Measurements from ENCODE around the gene HCRTR2. TPM values are rescaled to one million over a fixed set of nuclear protein-coding genes. Genes with fewer than 3 reads are reported as not detected.
"Not testable (repeated sequence)": the region's sequence is repeated elsewhere in the genome, so short reads cannot be mapped to it uniquely, and the experiment has no call there.

Gene HCRTR2
- total RNA-seq, 2 experiments from 2014 or later: not detected

DNA sequence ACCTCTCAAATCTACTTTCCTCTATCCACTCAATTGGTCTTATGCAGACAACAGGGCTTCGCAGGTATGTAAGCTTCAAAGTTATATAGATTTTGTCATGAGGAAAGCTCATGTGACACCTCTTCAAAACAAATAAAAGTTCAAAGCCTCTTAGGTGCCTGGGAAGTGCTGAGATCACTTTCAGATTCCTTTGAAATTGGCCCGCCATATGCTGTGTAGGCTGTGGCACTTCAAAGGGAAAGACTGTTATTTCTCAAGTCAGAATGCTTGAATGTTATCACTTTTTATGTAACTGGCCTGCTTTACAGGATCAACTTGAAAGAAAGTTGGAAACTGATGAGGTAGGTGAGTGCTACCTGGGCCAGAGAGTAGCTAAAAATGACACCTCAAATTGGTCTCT lies 85.9 kb downstream of the HCRTR2 start:
- no peak for ATAC-seq
- no peaks in the 10 kb centered on the region for H3K36me3 Mint-ChIP-seq
- CTCF ChIA-PET: no interaction called here

DNA sequence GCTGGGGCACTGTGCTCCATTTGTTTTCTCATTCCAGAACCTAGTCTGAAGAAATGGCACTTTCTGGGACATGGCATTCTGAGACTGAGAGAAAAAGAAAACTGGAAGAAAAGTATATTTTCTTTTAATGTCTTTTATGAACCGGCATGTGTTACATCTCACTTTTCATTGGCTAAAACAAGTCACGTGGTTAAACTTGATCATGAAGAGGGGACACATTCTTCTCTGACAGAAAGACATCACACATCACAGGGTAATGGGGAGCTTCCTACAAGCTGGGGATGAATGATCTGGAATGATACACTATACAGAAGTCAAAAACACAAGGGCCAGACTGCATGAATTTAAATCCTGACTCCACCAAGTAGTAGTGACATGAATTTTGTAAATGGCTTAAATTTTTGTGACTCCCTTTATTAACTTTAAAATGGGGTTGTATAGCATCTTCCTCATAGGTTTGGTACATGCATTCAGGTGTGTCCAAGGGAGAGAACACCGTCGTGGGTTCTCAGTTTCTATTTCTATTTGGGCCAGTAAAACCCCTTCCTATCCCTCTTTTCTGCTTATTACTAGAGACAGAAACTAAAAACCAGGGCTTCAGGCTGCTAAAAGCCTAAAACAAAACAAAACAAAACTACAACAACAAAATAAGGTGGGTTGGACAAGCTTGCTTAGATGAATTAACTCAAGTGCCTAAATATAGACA lies 91.2 kb downstream of the HCRTR2 start:
- Mint-ChIP-seq H3K4me3 (no peak overlapping the region), H3K27ac (no peak overlapping the region), H3K36me3 (no peaks in the 10 kb centered on the region), H3K9me3 (ENCODE audit: low read depth) (peaks cover 2% of the 10 kb centered on the region), H3K27me3 (no peaks in the 10 kb centered on the region), H3K4me1 (no peaks in the 10 kb centered on the region)
- ATAC-seq (no peak), DNase-seq (no peak)
- CTCF ChIA-PET: no interaction called here

More for the DNA sequence above, 85.9 kb downstream of the HCRTR2 start:
- H3K27me3 Mint-ChIP-seq: no peaks in the 10 kb centered on the region
- no peaks in the 10 kb centered on the region for H3K4me1 Mint-ChIP-seq
- DNase-seq: no peak
- no peak overlapping the region for H3K27ac Mint-ChIP-seq
- H3K4me3 Mint-ChIP-seq: no peak overlapping the region
- H3K9me3 Mint-ChIP-seq (ENCODE audit: low read depth): peaks cover under 1% of the 10 kb centered on the region

DNA sequence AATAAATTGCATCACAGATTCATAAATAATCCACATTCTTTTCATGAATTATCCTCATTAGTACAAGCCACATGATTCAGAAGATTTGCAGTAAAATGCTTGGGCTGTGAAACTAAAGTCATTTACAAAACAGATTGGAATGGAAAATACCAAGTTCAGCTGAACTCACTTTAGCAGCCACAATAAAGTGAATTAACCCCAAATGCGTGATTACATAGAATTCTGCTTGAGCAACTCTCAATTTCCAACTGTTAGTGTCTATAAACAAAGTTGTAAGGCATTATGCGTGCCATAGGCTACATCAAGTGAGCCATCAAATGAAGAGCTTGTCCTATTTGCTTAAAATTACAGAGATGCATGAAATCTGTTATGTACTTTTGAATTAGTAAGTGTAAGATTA lies 92.6 kb downstream of the HCRTR2 start:
- H3K27ac Mint-ChIP-seq: no peak overlapping the region
- CTCF ChIA-PET: no interaction called here
- no peaks in the 10 kb centered on the region for H3K4me1 Mint-ChIP-seq
- ATAC-seq: no peak
- H3K27me3 Mint-ChIP-seq: no peaks in the 10 kb centered on the region
- H3K9me3 Mint-ChIP-seq (ENCODE audit: low read depth): peaks cover 2% of the 10 kb centered on the region
- DNase-seq: no peak
- H3K4me3 Mint-ChIP-seq: no peak overlapping the region
- H3K36me3 Mint-ChIP-seq: no peaks in the 10 kb centered on the region

DNA sequence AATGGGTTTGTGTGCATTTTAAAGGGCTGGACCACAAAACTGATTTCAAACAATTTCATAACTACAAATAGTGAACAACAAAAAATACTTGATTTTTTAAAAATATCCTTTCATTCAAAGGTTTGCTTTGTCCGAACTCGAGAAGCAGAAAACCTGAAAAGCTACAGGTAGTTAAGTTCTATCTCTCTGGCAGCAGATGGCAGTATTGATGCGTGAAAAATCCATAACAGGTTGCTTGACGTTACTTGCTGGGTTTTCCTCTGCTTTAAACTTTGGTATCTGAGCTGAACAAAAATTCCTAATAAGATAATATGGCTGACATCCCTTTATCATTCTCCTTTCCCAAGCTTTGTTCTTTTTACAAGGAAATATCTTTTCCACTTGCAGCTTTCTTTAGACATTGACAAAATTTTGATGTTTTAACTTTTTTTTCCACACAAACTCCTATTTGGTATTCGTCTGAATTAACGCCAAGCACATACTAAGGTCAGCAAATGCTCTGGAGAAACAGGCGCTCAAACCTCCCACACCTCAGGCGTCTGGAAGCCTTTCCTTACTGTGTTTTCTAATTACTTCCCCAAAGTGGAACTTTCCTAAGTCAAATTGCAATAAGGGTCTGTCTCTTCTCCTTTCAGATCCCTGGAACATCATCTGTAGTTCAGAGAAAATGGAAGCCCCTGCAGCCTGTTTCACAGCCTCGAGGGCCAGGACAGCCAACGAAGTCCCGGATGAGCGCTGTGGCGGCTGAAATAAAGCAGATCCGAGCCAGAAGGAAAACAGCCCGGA lies 102.6 kb downstream of the HCRTR2 start:
- H3K9me3 Mint-ChIP-seq (ENCODE audit: low read depth): no peaks in the 10 kb centered on the region
- H3K27me3 Mint-ChIP-seq: no peaks in the 10 kb centered on the region
- H3K36me3 Mint-ChIP-seq: no peaks in the 10 kb centered on the region
- H3K27ac Mint-ChIP-seq: no peak overlapping the region
- ATAC-seq (no peak), DNase-seq (no peak)
- H3K4me3 Mint-ChIP-seq: no peak overlapping the region
- CTCF ChIA-PET: no interaction called here
- H3K4me1 Mint-ChIP-seq: no peaks in the 10 kb centered on the region

DNA sequence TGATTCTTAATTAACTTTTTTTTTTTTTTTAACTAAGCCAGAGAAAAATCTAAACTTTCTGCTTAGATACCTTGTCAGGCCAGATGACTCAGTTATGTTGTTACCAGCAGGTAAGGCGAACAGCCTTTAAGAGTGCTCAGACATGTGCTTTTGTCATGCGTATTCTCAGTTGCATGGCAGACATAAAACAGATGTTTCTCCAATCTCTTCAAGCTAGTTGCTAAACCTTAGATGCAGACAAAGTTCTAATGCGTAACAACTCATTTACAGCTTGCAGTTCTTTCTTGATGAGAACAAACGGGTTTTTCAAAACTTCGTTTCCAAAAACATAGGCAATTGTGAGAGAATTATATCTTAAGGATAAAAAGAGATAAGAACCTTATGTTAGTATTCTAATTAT lies 103.3 kb downstream of the HCRTR2 start:
- Mint-ChIP-seq H3K27me3 (no peaks in the 10 kb centered on the region), H3K4me1 (no peaks in the 10 kb centered on the region), H3K4me3 (no peak overlapping the region), H3K27ac (no peak overlapping the region), H3K36me3 (no peaks in the 10 kb centered on the region), H3K9me3 (ENCODE audit: low read depth) (no peaks in the 10 kb centered on the region)
- CTCF ChIA-PET: no interaction called here
- ATAC-seq (no peak), DNase-seq (no peak)

DNA sequence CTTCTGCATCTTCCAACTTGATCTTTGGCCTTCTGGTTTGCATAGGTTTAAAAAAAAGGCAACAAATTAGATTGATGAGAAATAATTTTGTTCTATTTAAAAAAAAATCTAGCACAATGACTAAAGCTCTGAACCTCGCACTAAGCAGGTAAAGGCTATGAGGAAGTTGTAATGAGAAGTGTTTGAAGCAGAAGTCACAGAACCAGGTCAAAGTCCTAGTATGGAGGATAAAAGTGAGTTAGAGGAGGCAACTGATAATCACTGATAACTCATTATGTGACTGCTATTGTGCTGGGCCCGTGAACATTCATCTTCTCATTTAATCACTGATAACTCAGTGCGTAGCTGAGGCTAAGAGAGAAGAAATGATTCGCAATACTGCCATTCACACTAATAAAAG lies 106.9 kb downstream of the HCRTR2 start:
- H3K27ac Mint-ChIP-seq: no peak overlapping the region
- no peaks in the 10 kb centered on the region for H3K27me3 Mint-ChIP-seq
- H3K4me1 Mint-ChIP-seq: no peaks in the 10 kb centered on the region
- DNase-seq: no peak
- no peak for ATAC-seq
- no peaks in the 10 kb centered on the region for H3K36me3 Mint-ChIP-seq
- CTCF ChIA-PET: no interaction called here
- H3K4me3 Mint-ChIP-seq: no peak overlapping the region
- no peaks in the 10 kb centered on the region for H3K9me3 Mint-ChIP-seq (ENCODE audit: low read depth)

DNA sequence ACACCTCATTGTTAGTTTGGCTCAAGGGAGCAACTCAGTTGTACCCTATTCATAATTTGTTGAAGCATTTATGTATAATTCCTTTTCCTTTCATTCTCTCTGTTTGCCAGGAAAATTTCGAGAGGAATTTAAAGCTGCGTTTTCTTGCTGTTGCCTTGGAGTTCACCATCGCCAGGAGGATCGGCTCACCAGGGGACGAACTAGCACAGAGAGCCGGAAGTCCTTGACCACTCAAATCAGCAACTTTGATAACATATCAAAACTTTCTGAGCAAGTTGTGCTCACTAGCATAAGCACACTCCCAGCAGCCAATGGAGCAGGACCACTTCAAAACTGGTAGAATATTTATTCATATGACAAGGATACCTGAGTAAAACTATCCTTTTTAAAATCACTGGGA lies 107.8 kb downstream of the HCRTR2 start:
- no peak for DNase-seq
- H3K36me3 Mint-ChIP-seq: no peaks in the 10 kb centered on the region
- no peak for ATAC-seq
- CTCF ChIA-PET: no interaction called here
- H3K27me3 Mint-ChIP-seq: no peaks in the 10 kb centered on the region
- H3K27ac Mint-ChIP-seq: no peak overlapping the region
- no peak overlapping the region for H3K4me3 Mint-ChIP-seq
- H3K9me3 Mint-ChIP-seq (ENCODE audit: low read depth): peaks cover 1% of the 10 kb centered on the region
- H3K4me1 Mint-ChIP-seq: no peaks in the 10 kb centered on the region

DNA sequence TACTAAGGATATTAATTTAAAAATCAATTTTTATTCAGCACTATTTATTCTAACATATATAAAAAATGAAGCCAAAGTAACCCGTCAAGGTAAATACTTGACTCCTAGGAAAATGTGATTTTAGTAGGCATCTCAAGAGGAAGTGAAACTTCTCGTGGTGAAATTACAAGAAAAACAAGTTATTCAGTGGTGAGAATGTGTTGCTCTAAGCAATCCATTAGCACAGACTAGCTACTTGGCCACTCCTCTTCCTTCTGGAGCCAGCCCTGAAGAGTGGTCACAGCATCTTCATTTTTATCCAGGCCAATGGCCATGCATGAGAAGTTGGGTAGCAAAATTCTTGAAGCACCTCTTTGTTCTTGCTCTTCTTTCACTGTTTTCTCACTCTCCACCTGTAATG lies 112.5 kb downstream of the HCRTR2 start:
- no peak for ATAC-seq
- Mint-ChIP-seq H3K36me3 (no peaks in the 10 kb centered on the region), H3K4me1 (no peaks in the 10 kb centered on the region), H3K9me3 (ENCODE audit: low read depth) (peaks cover 5% of the 10 kb centered on the region), H3K4me3 (no peak overlapping the region), H3K27me3 (no peaks in the 10 kb centered on the region), H3K27ac (no peak overlapping the region)
- no peak for DNase-seq
- CTCF ChIA-PET: no interaction called here

DNA sequence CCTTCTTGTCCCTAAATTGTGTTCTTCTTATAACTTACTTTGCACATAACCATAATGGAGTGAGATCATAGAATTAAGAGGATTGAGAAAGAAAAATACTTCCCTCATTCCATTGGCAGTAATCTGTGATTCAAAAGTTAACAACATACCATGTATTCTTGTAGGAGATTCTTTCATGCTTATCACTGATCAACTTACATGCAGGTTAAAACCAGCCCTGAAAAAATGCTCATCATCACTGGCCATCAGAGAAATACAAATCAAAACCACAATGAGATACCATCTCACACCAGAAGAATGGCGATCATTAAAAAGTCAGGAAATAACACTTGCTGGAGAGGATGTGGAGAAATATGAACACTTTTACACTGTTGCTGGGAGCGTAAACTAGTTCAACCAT lies 116.4 kb downstream of the HCRTR2 start:
- ATAC-seq: no peak
- no peak for DNase-seq
- H3K4me1 Mint-ChIP-seq: no peaks in the 10 kb centered on the region
- CTCF ChIA-PET: no interaction called here
- no peak overlapping the region for H3K4me3 Mint-ChIP-seq
- peaks cover 5% of the 10 kb centered on the region for H3K9me3 Mint-ChIP-seq (ENCODE audit: low read depth)
- no peak overlapping the region for H3K27ac Mint-ChIP-seq
- H3K36me3 Mint-ChIP-seq: no peaks in the 10 kb centered on the region
- no peaks in the 10 kb centered on the region for H3K27me3 Mint-ChIP-seq

DNA sequence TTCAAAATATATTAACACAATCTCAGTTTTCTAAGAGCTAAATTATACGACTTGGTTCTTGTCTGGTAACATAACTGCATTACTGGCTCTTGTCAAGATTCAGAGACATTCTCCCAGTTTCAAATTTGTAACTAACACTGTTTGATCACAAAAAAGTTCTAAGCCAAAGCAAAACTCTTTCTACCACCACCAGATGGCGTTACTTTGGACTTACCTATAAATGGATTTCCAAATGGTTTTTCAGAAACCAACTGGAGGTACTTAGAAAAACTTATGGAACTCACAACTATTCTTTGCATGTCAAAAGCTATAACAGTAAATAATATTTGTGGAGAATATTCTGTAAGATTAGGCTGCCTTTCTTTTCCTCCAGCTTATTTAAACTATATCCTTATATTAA lies 118.8 kb downstream of the HCRTR2 start:
- Mint-ChIP-seq H3K4me1 (no peaks in the 10 kb centered on the region), H3K4me3 (no peak overlapping the region), H3K36me3 (no peaks in the 10 kb centered on the region), H3K27me3 (no peaks in the 10 kb centered on the region), H3K9me3 (ENCODE audit: low read depth) (peaks cover 3% of the 10 kb centered on the region), H3K27ac (no peak overlapping the region)
- DNase-seq (no peak), ATAC-seq (no peak)
- CTCF ChIA-PET: no interaction called here

DNA sequence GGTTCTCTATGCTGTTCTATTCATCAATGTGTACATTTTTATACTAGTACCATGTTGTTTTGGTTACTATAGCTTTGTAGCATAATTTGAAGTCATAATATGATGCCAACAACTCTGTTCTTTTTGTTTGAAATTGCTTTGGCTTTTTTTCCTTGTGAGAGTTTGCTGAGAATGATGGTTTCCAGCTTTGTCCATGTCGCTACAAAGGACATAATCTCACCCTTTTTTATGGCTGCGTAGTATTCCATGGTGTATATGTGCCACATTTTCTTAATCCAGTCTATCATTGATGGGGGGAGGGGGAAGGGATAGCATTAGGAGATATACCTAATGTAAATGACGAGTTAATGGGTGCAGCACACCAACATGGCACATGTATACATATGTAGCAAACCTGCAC lies 122.9 kb downstream of the HCRTR2 start:
- H3K4me1 Mint-ChIP-seq; ATAC-seq; H3K9me3 Mint-ChIP-seq (ENCODE audit: low read depth); H3K36me3 Mint-ChIP-seq; H3K27me3 Mint-ChIP-seq; DNase-seq; H3K4me3 Mint-ChIP-seq; CTCF ChIA-PET; H3K27ac Mint-ChIP-seq: not testable (repeated sequence)

DNA sequence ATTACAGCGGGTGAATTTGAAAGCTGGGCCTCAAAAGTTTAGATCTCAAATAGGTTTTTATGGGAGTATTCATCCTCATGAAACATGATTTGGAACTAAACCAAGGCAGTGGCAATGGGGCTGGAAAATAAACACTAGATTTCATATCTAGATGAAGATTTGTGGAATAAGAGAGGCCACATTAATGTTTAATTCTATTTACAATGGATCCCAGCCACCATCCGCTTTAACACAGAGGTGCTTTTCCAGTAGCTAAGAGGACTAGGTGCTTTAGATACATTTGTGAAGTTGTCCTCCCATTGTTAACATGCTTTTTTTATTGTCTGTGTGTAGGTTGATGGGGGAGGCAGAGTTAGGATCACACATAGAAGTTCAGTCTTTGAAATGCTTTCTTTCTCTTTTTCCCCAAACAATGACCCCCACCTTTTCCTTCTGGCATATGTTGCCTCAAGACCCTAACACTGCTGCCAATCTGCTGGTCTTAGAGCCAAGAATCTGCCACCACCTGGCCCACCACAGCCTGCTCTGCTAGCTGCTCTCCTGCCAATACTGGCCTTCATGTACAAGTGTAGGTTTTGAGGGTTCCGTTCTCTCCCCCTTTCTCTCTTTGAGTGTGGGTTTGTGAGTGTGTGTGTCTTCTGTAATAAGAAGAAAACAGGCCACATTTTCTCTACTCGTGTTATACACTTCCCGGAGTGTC lies 125.1 kb downstream of the HCRTR2 start:
- Mint-ChIP-seq H3K4me1 (no peaks in the 10 kb centered on the region), H3K9me3 (ENCODE audit: low read depth) (peaks cover 3% of the 10 kb centered on the region), H3K36me3 (no peaks in the 10 kb centered on the region), H3K4me3 (no peak overlapping the region), H3K27me3 (no peaks in the 10 kb centered on the region), H3K27ac (no peak overlapping the region)
- DNase-seq: no peak
- no peak for ATAC-seq
- CTCF ChIA-PET: no interaction called here

DNA sequence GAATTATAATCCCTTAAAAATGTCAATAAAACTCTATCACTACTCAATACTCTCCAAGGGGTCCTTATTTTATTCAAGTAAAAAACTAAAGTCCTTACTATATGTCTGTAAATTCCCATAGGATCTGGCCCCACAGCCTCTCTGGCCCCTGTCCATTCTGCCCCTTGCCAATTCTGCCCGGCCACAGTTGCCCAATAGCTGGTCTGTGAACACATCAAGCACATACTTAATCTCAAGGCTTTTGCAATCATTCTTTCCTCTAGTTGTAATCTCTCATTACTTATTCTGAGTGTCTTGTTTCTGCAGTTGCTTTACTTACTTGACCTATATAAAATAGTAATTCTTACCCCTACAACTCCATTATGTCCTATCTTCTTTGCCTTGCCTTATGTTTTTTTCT lies 130.4 kb downstream of the HCRTR2 start:
- Mint-ChIP-seq H3K9me3 (ENCODE audit: low read depth) (peaks cover 10% of the 10 kb centered on the region), H3K27ac (no peak overlapping the region), H3K27me3 (no peaks in the 10 kb centered on the region), H3K36me3 (no peaks in the 10 kb centered on the region), H3K4me1 (no peaks in the 10 kb centered on the region), H3K4me3 (no peak overlapping the region)
- no peak for ATAC-seq
- CTCF ChIA-PET: no interaction called here
- no peak for DNase-seq

All from activated CD8-positive, alpha-beta memory T cell treated with anti-CD3 and anti-CD28 coated beads, Interleukin-2, amount 10 ng/mL, durations not matched to agents 7 days and 5 days (primary cell).